ENCODE measurements around the gene ITGA3. TPM values are rescaled to one million over a fixed set of nuclear protein-coding genes. Genes with fewer than 3 reads are reported as not detected.

Gene ITGA3
- total and polyA plus RNA-seq, 2 experiments from 2014 or later = 28.5 to 32.8 TPM

- Histone ChIP-seq H3K4me2 (no peak overlapping the region), H2AFZ (no peak overlapping the region), H3K4me1 (ENCODE audit: insufficient read depth) (no peaks in the 10 kb centered on the region), H3K27ac (no peak overlapping the region), H3K9me3 (ENCODE audit: low read depth) (no peaks in the 10 kb centered on the region), H3K27me3 (no peaks in the 10 kb centered on the region), H3K4me3 (no peak overlapping the region), H3K79me2 (no peaks in the 10 kb centered on the region), H4K20me1 (ENCODE audit: insufficient read depth, poor library complexity, severe bottlenecking) (no peaks in the 10 kb centered on the region), H3K9me2 (replicated peaks; ENCODE audit: insufficient read depth) (no peaks in the 10 kb centered on the region), H3K36me3 (replicated peaks; ENCODE audit: insufficient read depth, low read depth) (no peaks in the 10 kb centered on the region)
- DNase-seq (ENCODE audit: low spot score) = no peak
- TF ChIP-seq EZH2 (IDR thresholded peaks at IDR 0.05; ENCODE audit: borderline replicate concordance) (no peak), EZH2phosphoT487 (IDR thresholded peaks at IDR 0.05; ENCODE audit: low read depth, severe bottlenecking, unreplicated experiment) (no peak), CTCF (IDR thresholded peaks at IDR 0.05; ENCODE audit: poor library complexity) (no peak)
- WGBS (ENCODE audit: low lambda C conversion rate, missing lambda C conversion rate) = 87% methylated on average over 4 of the region's 4 CpGs
Measured at GRCh38 chr17:50045154-50045553, 10.8 kb upstream of the ITGA3 start.

- Histone ChIP-seq H3K4me3 (no peak overlapping the region), H3K4me2 (no peak overlapping the region), H3K27me3 (no peaks in the 10 kb centered on the region), H3K9me3 (ENCODE audit: low read depth) (no peaks in the 10 kb centered on the region), H3K27ac (no peak overlapping the region), H3K79me2 (no peaks in the 10 kb centered on the region), H4K20me1 (ENCODE audit: insufficient read depth, poor library complexity, severe bottlenecking) (no peaks in the 10 kb centered on the region), H3K9me2 (replicated peaks; ENCODE audit: insufficient read depth) (no peaks in the 10 kb centered on the region), H3K36me3 (replicated peaks; ENCODE audit: insufficient read depth, low read depth) (no peaks in the 10 kb centered on the region), H3K4me1 (ENCODE audit: insufficient read depth) (peaks cover 6% of the 10 kb centered on the region), H2AFZ (no peak overlapping the region)
- TF ChIP-seq EZH2phosphoT487 (IDR thresholded peaks at IDR 0.05; ENCODE audit: low read depth, severe bottlenecking, unreplicated experiment) (no peak), CTCF (IDR thresholded peaks at IDR 0.05; ENCODE audit: poor library complexity) (no peak)
- 94% methylated on average over 2 of the region's 2 CpGs for WGBS (ENCODE audit: low lambda C conversion rate, missing lambda C conversion rate)
- DNase-seq (ENCODE audit: low spot score) = no peak
Measured at GRCh38 chr17:50046179-50046578, 9.7 kb upstream of the ITGA3 start.

- Histone ChIP-seq H3K4me2 (no peak overlapping the region), H3K9me2 (replicated peaks; ENCODE audit: insufficient read depth) (no peaks in the 10 kb centered on the region), H3K27ac (no peak overlapping the region), H2AFZ (no peak overlapping the region), H3K36me3 (replicated peaks; ENCODE audit: insufficient read depth, low read depth) (no peaks in the 10 kb centered on the region), H3K9me3 (ENCODE audit: low read depth) (no peaks in the 10 kb centered on the region), H3K79me2 (no peaks in the 10 kb centered on the region), H3K4me1 (ENCODE audit: insufficient read depth) (peaks cover 11% of the 10 kb centered on the region), H4K20me1 (ENCODE audit: insufficient read depth, poor library complexity, severe bottlenecking) (no peaks in the 10 kb centered on the region), H3K27me3 (no peaks in the 10 kb centered on the region), H3K4me3 (no peak overlapping the region)
- no peak for DNase-seq (ENCODE audit: low spot score)
- 92% methylated on average over 6 of the region's 6 CpGs for WGBS (ENCODE audit: low lambda C conversion rate, missing lambda C conversion rate)
- TF ChIP-seq EZH2 (IDR thresholded peaks at IDR 0.05; ENCODE audit: borderline replicate concordance) = no peak
Measured at GRCh38 chr17:50046667-50047066, 9.2 kb upstream of the ITGA3 start.

GRCh38 chr17:50047083-50047482 is 8.8 kb upstream of the ITGA3 start:
- no peaks in the 10 kb centered on the region for H3K27me3 ChIP-seq
- peaks cover 13% of the 10 kb centered on the region for H3K4me1 ChIP-seq (ENCODE audit: insufficient read depth)
- no peak overlapping the region for H2AFZ ChIP-seq
- no peaks in the 10 kb centered on the region for H3K36me3 ChIP-seq (replicated peaks; ENCODE audit: insufficient read depth, low read depth)
- no peak overlapping the region for H3K27ac ChIP-seq
- TF ChIP-seq EZH2phosphoT487 (IDR thresholded peaks at IDR 0.05; ENCODE audit: low read depth, severe bottlenecking, unreplicated experiment) (no peak), EZH2 (IDR thresholded peaks at IDR 0.05; ENCODE audit: borderline replicate concordance) (no peak), CTCF (IDR thresholded peaks at IDR 0.05; ENCODE audit: poor library complexity) (no peak)
- no peak overlapping the region for H3K4me2 ChIP-seq
- 93% methylated on average over 6 of the region's 6 CpGs for WGBS (ENCODE audit: low lambda C conversion rate, missing lambda C conversion rate)
- no peaks in the 10 kb centered on the region for H3K79me2 ChIP-seq
- no peak overlapping the region for H3K4me3 ChIP-seq
- no peak for DNase-seq (ENCODE audit: low spot score)
- H3K9me3 ChIP-seq (ENCODE audit: low read depth) = no peaks in the 10 kb centered on the region
- H3K9me2 ChIP-seq (replicated peaks; ENCODE audit: insufficient read depth) = no peaks in the 10 kb centered on the region
- H4K20me1 ChIP-seq (ENCODE audit: insufficient read depth, poor library complexity, severe bottlenecking) = no peaks in the 10 kb centered on the region

All from hepatocyte (in vitro differentiated cells).